IMR-90 (cell line): ENCODE results near the gene TCERG1L. TPM values are rescaled to one million over a fixed set of nuclear protein-coding genes. Genes with fewer than 3 reads are reported as not detected.

Experiments used
- ATAC-seq: fragments of 200-7000 bp; cut with Tn5 transposase; 2 replicates; pipeline ENCODE4 v1.9.1; 2020; ENCODE audit warnings: low read depth, mild to moderate bottlenecking, moderate library complexity
- BruUV-seq: library from RNA; stranded (reverse); fragments of 400-500 nt; replicated peaks from 2 replicates; lab custom pipeline; 2021; lab: Mats Ljungman, UMichigan
- CTCF ChIA-PET: fragments of 300-600 bp; formaldehyde crosslinking; extraction: SDS; loops from one replicate; lab custom pipeline; 2021; ENCODE audit warnings: antibody characterized with exemption; lab: Yijun Ruan, JAX
- POLR2A ChIA-PET: fragments of 300-600 bp; sonication (Branson Sonifier 250); formaldehyde crosslinking; loops from one replicate; lab custom pipeline; 2022; ENCODE audit warnings: antibody characterized with exemption; ENCODE audit not compliant: unreplicated experiment; lab: Charles Lee
- DNase-seq: peaks from one replicate; pipeline ENCODE4 v3.0.0; 2013
- H2AFZ ChIP-seq: replicated peaks from 2 replicates; pipeline ENCODE3; 2013; ENCODE audit warnings: low read length, mild to moderate bottlenecking; ENCODE audit not compliant: poor library complexity
- H2AK5ac ChIP-seq: 2 replicates; pipeline ENCODE4 v1.6.1; 2013; ENCODE audit warnings: low read depth, low read length, inconsistent platforms
- H2AK9ac ChIP-seq: replicated peaks from 2 replicates; pipeline ENCODE3; 2013; ENCODE audit warnings: mild to moderate bottlenecking, low read depth, low read length, moderate library complexity; ENCODE audit not compliant: poor library complexity
- H2BK120ac ChIP-seq: 2 replicates; pipeline ENCODE4 v1.6.1; 2013; ENCODE audit warnings: low read depth, low read length, inconsistent platforms
- H2BK15ac ChIP-seq: 3 replicates; pipeline ENCODE4 v1.6.1; 2013; ENCODE audit warnings: low read depth, low read length, inconsistent platforms
- H2BK20ac ChIP-seq: 2 replicates; pipeline ENCODE4 v1.6.1; 2013; ENCODE audit warnings: low read depth, mild to moderate bottlenecking, inconsistent platforms, low read length, moderate library complexity
- H2BK5ac ChIP-seq: 2 replicates; pipeline ENCODE4 v1.6.1; 2013; ENCODE audit warnings: mild to moderate bottlenecking, low read depth, low read length, inconsistent platforms; ENCODE audit not compliant: poor library complexity, severe bottlenecking
- H3K14ac ChIP-seq: replicated peaks from 2 replicates; pipeline ENCODE4 v1.6.1; 2013; ENCODE audit warnings: low read depth, low read length, inconsistent platforms
- H3K18ac ChIP-seq: 2 replicates; pipeline ENCODE4 v1.6.1; 2013; ENCODE audit warnings: low read depth, low read length, control low read depth
- H3K23ac ChIP-seq: 2 replicates; pipeline ENCODE4 v1.6.1; 2013; ENCODE audit warnings: low read depth, low read length, inconsistent platforms
- H3K27ac ChIP-seq: 2 replicates; pipeline ENCODE4 v1.5.1; 2013; ENCODE audit warnings: mild to moderate bottlenecking, control low read depth, low read length; ENCODE audit not compliant: insufficient read depth
- H3K27me3 ChIP-seq: 2 replicates; pipeline ENCODE4 v1.6.1; 2013; ENCODE audit warnings: low read length; ENCODE audit not compliant: control insufficient read depth, insufficient read depth
- H3K36me3 ChIP-seq: 2 replicates; pipeline ENCODE4 v1.6.1; 2013; ENCODE audit warnings: low read length, mixed read lengths; ENCODE audit not compliant: control insufficient read depth, insufficient read depth
- H3K4ac ChIP-seq: 2 replicates; pipeline ENCODE4 v1.6.1; 2013; ENCODE audit warnings: low read depth, low read length, inconsistent platforms
- H3K4me1 ChIP-seq: 2 replicates; pipeline ENCODE4 v1.6.1; 2013; ENCODE audit warnings: low read length, mixed read lengths; ENCODE audit not compliant: control insufficient read depth, insufficient read depth
- H3K4me2 ChIP-seq: 2 replicates; pipeline ENCODE4 v1.6.1; 2013; ENCODE audit warnings: low read depth, mild to moderate bottlenecking, control low read depth, low read length, moderate library complexity
- H3K4me3 ChIP-seq: 2 replicates; pipeline ENCODE4 v1.5.1; 2013; ENCODE audit warnings: low read depth, mild to moderate bottlenecking, control low read depth, low read length, moderate library complexity; ENCODE audit not compliant: insufficient read depth
- H3K56ac ChIP-seq: 2 replicates; pipeline ENCODE4 v1.6.1; 2013; ENCODE audit warnings: low read length, inconsistent platforms; ENCODE audit not compliant: insufficient read depth; ENCODE audit errors: extremely low read depth
- H3K79me1 ChIP-seq, 2 experiments: 2 replicates each; pipeline ENCODE4 v1.6.1; 2013; ENCODE audit warnings: low read length in 2 of 2, inconsistent platforms in 1 of 2, low read depth in 1 of 2
- H3K9ac ChIP-seq: 2 replicates; pipeline ENCODE4 v1.6.1; 2013; ENCODE audit warnings: low read depth, low read length, control low read depth
- H3K9me1 ChIP-seq: 2 replicates; pipeline ENCODE4 v1.6.1; 2013; ENCODE audit warnings: low read length, inconsistent platforms; ENCODE audit not compliant: insufficient read depth
- H3K9me3 ChIP-seq: 2 replicates; pipeline ENCODE4 v1.6.1; 2013; ENCODE audit warnings: low read length; ENCODE audit not compliant: control insufficient read depth, insufficient read depth
- H4K20me1 ChIP-seq: 2 replicates; pipeline ENCODE4 v1.6.1; 2013; ENCODE audit warnings: low read length, inconsistent platforms; ENCODE audit not compliant: insufficient read depth
- H4K5ac ChIP-seq: 2 replicates; pipeline ENCODE4 v1.6.1; 2013; ENCODE audit warnings: mild to moderate bottlenecking, low read depth, low read length, control low read depth
- H4K8ac ChIP-seq, 2 experiments: 2 replicates each; pipeline ENCODE4 v1.6.1; 2013; ENCODE audit warnings: low read depth in 2 of 2, low read length in 2 of 2, control low read depth in 1 of 2, inconsistent platforms in 1 of 2
- H4K91ac ChIP-seq: 2 replicates; pipeline ENCODE4 v1.6.1; 2013; ENCODE audit warnings: low read depth, low read length, inconsistent platforms; ENCODE audit not compliant: insufficient read depth
- BHLHE40 ChIP-seq: fragments of 150-350 bp; IDR thresholded peaks from 2 replicates; pipeline ENCODE4 v1.6.1; 2016; ENCODE audit warnings: mild to moderate bottlenecking, low read depth, low read length
- MXI1 ChIP-seq: IDR thresholded peaks from 2 replicates; pipeline ENCODE4 v1.6.1; 2012; ENCODE audit warnings: low read depth, mild to moderate bottlenecking, low read length, moderate library complexity, borderline replicate concordance
- RCOR1 ChIP-seq: IDR thresholded peaks from 2 replicates; pipeline ENCODE4 v1.6.1; 2012; ENCODE audit warnings: mild to moderate bottlenecking, low read length, improper control_type of control experiment; ENCODE audit not compliant: insufficient replicate concordance
- WGBS, 2 experiments: methylation state at CpG; one replicate each; pipeline versions ENCODE4 v1.1.5 to v1.1.7; 2013; ENCODE audit warnings: missing lambda C conversion rate in 2 of 2; ENCODE audit not compliant: insufficient read length in 1 of 2; ENCODE audit errors: extremely low coverage in 2 of 2; 5-methylcytosine and 5-hydroxymethylcytosine counted together
- dilution Hi-C: fragments of 300-500 bp; cut with HindIII; formaldehyde crosslinking; loops from one replicate; pipeline ENCODE4 v1.14.3; 2018; ENCODE audit warnings: low sequenced_read_pairs; ENCODE audit not compliant: unreplicated experiment
- in situ Hi-C: fragments of 300-500 bp; cut with MboI; formaldehyde crosslinking; loops from 3 replicates; pipeline ENCODE4 v1.14.3; 2019; ENCODE audit warnings: low sequenced_read_pairs, inconsistent platforms, mixed read lengths
- intact Hi-C: fragments of 100-400 bp; cut with micrococcal nuclease; formaldehyde crosslinking; loops from 2 replicates; pipeline ENCODE4 v1.10.0; 2022
- polyA plus RNA-seq, 3 experiments: library from polyadenylated mRNA; depleted of rRNA; stranded (reverse); fragments of >200 nt; gene quantifications; 2 replicates each; pipeline ENCODE4 v1.2.3, GENCODE V29; 2012; ENCODE audit warnings: low replicate concordance in 1 of 3
- total RNA-seq: library from RNA; depleted of rRNA; stranded (reverse); fragments of >200 nt; gene quantifications from 2 replicates; pipeline ENCODE4 v1.2.3, GENCODE V29; 2012
- TF ChIP-seq, protein P1 (sequence below): fragments of 150-350 bp; IDR thresholded peaks from 2 replicates; pipeline ENCODE4 v1.6.1; 2016; ENCODE audit warnings: low read depth, mild to moderate bottlenecking, low read length, moderate library complexity, borderline replicate concordance

The TCERG1L gene
- total and polyA plus RNA-seq, 2 of the 4 experiments (the other 2 are of a cell fraction) = not detected

- H2AK5ac ChIP-seq = no peak overlapping the region
- no peak overlapping the region for H3K9ac ChIP-seq
- no peak overlapping the region for H3K27ac ChIP-seq
- ChIA-PET POLR2A (no interaction called here), CTCF (no interaction called here)
- no peak overlapping the region for H3K18ac ChIP-seq
- no peak overlapping the region for H4K8ac ChIP-seq
- H2BK120ac ChIP-seq = no peak overlapping the region
- no peak overlapping the region for H4K5ac ChIP-seq
- H2AK9ac ChIP-seq = no peak overlapping the region
- no peaks in the 10 kb centered on the region for H4K20me1 ChIP-seq
- H4K91ac ChIP-seq = no peak overlapping the region
- H3K4me3 ChIP-seq = no peak overlapping the region
- DNase-seq = no peak
- H3K14ac ChIP-seq = no peak overlapping the region
- H2BK20ac ChIP-seq = no peak overlapping the region
- intact Hi-C loops (no loop called here), in situ Hi-C loops (no loop called here), dilution Hi-C loops (no loop called here)
- ATAC-seq = no peak
- H3K4me1 ChIP-seq = no peaks in the 10 kb centered on the region
- H3K9me1 ChIP-seq = no peaks in the 10 kb centered on the region
- no peaks in the 10 kb centered on the region for H3K36me3 ChIP-seq
- WGBS, 2 experiments = 71% methylated on average over 11 of the region's 19 CpGs; no CpG with 5 or more reads in 1 of the 2 experiments
- H3K9me3 ChIP-seq = peaks cover 39% of the 10 kb centered on the region
- H3K27me3 ChIP-seq = no peaks in the 10 kb centered on the region
- no peak overlapping the region for H3K56ac ChIP-seq
- no peak overlapping the region for H2BK5ac ChIP-seq
- H3K4ac ChIP-seq = no peak overlapping the region
- no peaks in the 10 kb centered on the region for H3K79me1 ChIP-seq
- H2BK15ac ChIP-seq = no peak overlapping the region
- BruUV-seq = no TSS peak
- H2AFZ ChIP-seq = no peak overlapping the region
- H3K4me2 ChIP-seq = no peak overlapping the region
- TF ChIP-seq, protein P1, sequence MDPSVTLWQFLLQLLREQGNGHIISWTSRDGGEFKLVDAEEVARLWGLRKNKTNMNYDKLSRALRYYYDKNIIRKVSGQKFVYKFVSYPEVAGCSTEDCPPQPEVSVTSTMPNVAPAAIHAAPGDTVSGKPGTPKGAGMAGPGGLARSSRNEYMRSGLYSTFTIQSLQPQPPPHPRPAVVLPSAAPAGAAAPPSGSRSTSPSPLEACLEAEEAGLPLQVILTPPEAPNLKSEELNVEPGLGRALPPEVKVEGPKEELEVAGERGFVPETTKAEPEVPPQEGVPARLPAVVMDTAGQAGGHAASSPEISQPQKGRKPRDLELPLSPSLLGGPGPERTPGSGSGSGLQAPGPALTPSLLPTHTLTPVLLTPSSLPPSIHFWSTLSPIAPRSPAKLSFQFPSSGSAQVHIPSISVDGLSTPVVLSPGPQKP = no peak
- TF ChIP-seq MXI1 (no peak), RCOR1 (no peak), BHLHE40 (no peak)
- H3K23ac ChIP-seq = no peak overlapping the region
These were observed 217.6 kb downstream of the TCERG1L start for GRCh38 chr10:131093795-131094366.
